K562 (cell line): ENCODE measurements around the gene KMT2C. TPM values are rescaled to one million over a fixed set of nuclear protein-coding genes. Genes with fewer than 3 reads are reported as not detected.

Experiments
- ATAC-seq: fragments of 200-7000 bp; cut with Tn5 transposase; 3 replicates; pipeline ENCODE4 v1.9.1; 2020; ENCODE audit warnings: moderate library complexity
- BruUV-seq: library from RNA; stranded (reverse); fragments of 400-500 nt; replicated peaks from 2 replicates; lab custom pipeline; 2021; lab: Mats Ljungman, UMichigan
- CTCF ChIA-PET: fragments of 300-600 bp; formaldehyde crosslinking; extraction: SDS; loops from one replicate; lab custom pipeline; 2021; ENCODE audit warnings: low intra/inter-chr PET ratio; lab: Yijun Ruan, JAX
- POLR2A ChIA-PET: fragments of 300-600, 350-650 bp; sonication (Branson Sonifier 250); formaldehyde crosslinking; extraction: SDS; loops from one replicate; lab custom pipeline; 2021; ENCODE audit warnings: antibody characterized with exemption, inconsistent platforms; lab: Yijun Ruan, JAX
- DNase-seq, 4 experiments: peaks; one replicate each; pipeline versions ENCODE4 v3.0.0 to v3.0.0-alpha.2; 2011 to 2018; ENCODE audit warnings: low spot score in 3 of 4, mixed read lengths in 3 of 4; ENCODE audit errors: extremely low read depth in 1 of 4
- FAIRE-seq: peaks from 2 replicates; lab custom pipeline; 2011; peaks lifted over from hg19 to GRCh38; lab: Jason Lieb, UNC
- H2AFZ ChIP-seq: 2 replicates; pipeline ENCODE4 v1.6.0; 2011; ENCODE audit warnings: low read depth, low read length, control low read depth, inconsistent platforms
- H3K27ac ChIP-seq: fragments of 200-600 bp; 3 replicates; pipeline ENCODE4 v1.8.0; 2011; ENCODE audit warnings: low read depth, mild to moderate bottlenecking, control low read depth, inconsistent platforms, low read length, moderate library complexity, mixed read lengths; ENCODE audit errors: extremely low read depth
- H3K27me3 ChIP-seq, 2 experiments: fragments of 300-600 bp in 1 of 2; 2 replicates in 1 of 2; 3 replicates in 1 of 2; pipeline versions ENCODE4 v1.6.0 to v1.8.0; 2011; ENCODE audit warnings: inconsistent platforms in 2 of 2, low read length in 2 of 2, mild to moderate bottlenecking in 1 of 2, mixed read lengths in 1 of 2, moderate library complexity in 1 of 2; ENCODE audit not compliant: control insufficient read depth in 2 of 2, insufficient read depth in 2 of 2
- H3K36me3 ChIP-seq: fragments of 300-600 bp; 3 replicates; pipeline ENCODE4 v1.8.0; 2011; ENCODE audit warnings: mild to moderate bottlenecking, low read length, inconsistent platforms; ENCODE audit not compliant: control insufficient read depth, insufficient read depth
- H3K4me1 ChIP-seq, 2 experiments: fragments of 200-600 bp in 1 of 2; replicated peaks in 1 of 2; 2 replicates in 1 of 2; 3 replicates in 1 of 2; pipeline versions ENCODE4 v1.5.1 to v1.8.0; 2011; ENCODE audit warnings: inconsistent platforms in 2 of 2, low read length in 2 of 2, mild to moderate bottlenecking in 1 of 2, mixed read lengths in 1 of 2, moderate library complexity in 1 of 2; ENCODE audit not compliant: control insufficient read depth in 2 of 2, insufficient read depth in 2 of 2
- H3K4me2 ChIP-seq: 2 replicates; pipeline ENCODE4 v1.6.1; 2011; ENCODE audit warnings: low read length, control low read depth, inconsistent platforms, mixed read lengths; ENCODE audit not compliant: insufficient read depth
- H3K4me3 ChIP-seq: fragments of 200-600 bp; sonication (generic), shearing (Covaris generic); 2 replicates; pipeline ENCODE4 v1.5.1; 2016; ENCODE audit warnings: control low read depth, inconsistent platforms
- H3K79me2 ChIP-seq: fragments of 200-600 bp; 3 replicates; pipeline ENCODE4 v1.8.0; 2011; ENCODE audit warnings: low read length, inconsistent platforms; ENCODE audit not compliant: control insufficient read depth, insufficient read depth
- H3K9ac ChIP-seq, 2 experiments: 2 replicates each; pipeline versions ENCODE4 v1.6.0 to v1.6.1; 2011; ENCODE audit warnings: low read depth in 2 of 2, low read length in 2 of 2, control low read depth in 1 of 2, inconsistent platforms in 1 of 2, mild to moderate bottlenecking in 1 of 2, mixed read lengths in 1 of 2; ENCODE audit not compliant: insufficient read depth in 1 of 2
- H3K9me1 ChIP-seq: one replicate; pipeline ENCODE4 v1.6.0; 2011; ENCODE audit warnings: inconsistent platforms, mild to moderate bottlenecking, low read length, moderate library complexity; ENCODE audit not compliant: control insufficient read depth, insufficient read depth
- H3K9me3 ChIP-seq: replicated peaks from 2 replicates; pipeline ENCODE4 v1.5.1; 2011; ENCODE audit warnings: low read depth, low read length, inconsistent platforms; ENCODE audit not compliant: control insufficient read depth, insufficient read depth
- H4K20me1 ChIP-seq: replicated peaks from 2 replicates; pipeline ENCODE4 v1.6.1; 2011; ENCODE audit warnings: low read length, inconsistent platforms, mixed read lengths; ENCODE audit not compliant: control insufficient read depth, insufficient read depth
- ARID1B ChIP-seq: fragments of 450-650 bp; IDR thresholded peaks from 2 replicates; pipeline ENCODE4 v1.6.1; 2016; ENCODE audit warnings: antibody characterized with exemption, mild to moderate bottlenecking, inconsistent platforms
- ATF7 ChIP-seq: fragments of 450-650 bp; IDR thresholded peaks from 2 replicates; pipeline ENCODE4 v1.7.1; 2014; ENCODE audit warnings: mild to moderate bottlenecking, moderate library complexity
- CBFB ChIP-seq: sonication (generic); formaldehyde crosslinking; IDR thresholded peaks from 2 replicates; pipeline ENCODE4 v1.4.0; 2020; ENCODE audit warnings: mild to moderate bottlenecking, missing genetic modification reagents
- CCNT2 ChIP-seq: IDR thresholded peaks from 2 replicates; pipeline ENCODE4 v1.6.1; 2011; ENCODE audit warnings: borderline replicate concordance, low read depth, mild to moderate bottlenecking, moderate library complexity, mixed read lengths, low read length; ENCODE audit not compliant: insufficient read length; ENCODE audit errors: extremely low read depth
- CREM ChIP-seq: IDR thresholded peaks from 2 replicates; pipeline ENCODE4 v1.6.1; 2014; ENCODE audit warnings: antibody characterized with exemption, low read depth
- ETV6 ChIP-seq, 3 experiments: fragments of 150-350 bp in 1 of 3; sonication (generic) in 1 of 3; formaldehyde crosslinking in 1 of 3; IDR thresholded peaks; 2 replicates each; pipeline versions ENCODE4 v1.6.1 to v1.8.0; 2014 to 2022; ENCODE audit warnings: borderline replicate concordance in 2 of 3, low read depth in 2 of 3, antibody characterized with exemption in 1 of 3, low read length in 1 of 3, mild to moderate bottlenecking in 1 of 3, missing genetic modification reagents in 1 of 3
- HES1 ChIP-seq: fragments of 450-650 bp; IDR thresholded peaks from 2 replicates; pipeline ENCODE4 v1.6.1; 2016; ENCODE audit warnings: low read depth, mild to moderate bottlenecking, moderate library complexity
- HSF4 ChIP-seq: fragments of 250-450 bp; sonication (Bioruptor Pico); IDR thresholded peaks from 2 replicates; pipeline ENCODE4 v2.1.2; 2022; ENCODE audit warnings: mild to moderate bottlenecking, moderate library complexity, borderline replicate concordance
- ILK ChIP-seq: fragments of 450-650 bp; IDR thresholded peaks from 2 replicates; pipeline ENCODE4 v1.6.1; 2016; ENCODE audit warnings: missing genetic modification characterization, low read depth, mild to moderate bottlenecking, missing compliant biosample characterization, moderate library complexity, borderline replicate concordance
- LEF1 ChIP-seq: fragments of 450-650 bp; IDR thresholded peaks from 2 replicates; pipeline ENCODE4 v1.6.1; 2016; ENCODE audit warnings: mild to moderate bottlenecking
- MXI1 ChIP-seq: IDR thresholded peaks from 2 replicates; pipeline ENCODE4 v1.6.1; 2011; ENCODE audit warnings: low read depth, mild to moderate bottlenecking, improper control_type of control experiment, low read length
- PHF8 ChIP-seq: fragments of 200-600 bp; sonication (generic); IDR thresholded peaks from 2 replicates; pipeline ENCODE4 v1.6.1; 2012; ENCODE audit warnings: mixed run types, mild to moderate bottlenecking, inconsistent platforms, low read length, moderate library complexity, borderline replicate concordance
- RBFOX2 ChIP-seq: fragments of 200-400 bp; formaldehyde crosslinking; IDR thresholded peaks from 2 replicates; pipeline ENCODE4 v1.6.1; 2017; ENCODE audit warnings: low read depth, mild to moderate bottlenecking, low read length, moderate library complexity
- SMARCE1 ChIP-seq: fragments of 450-650 bp; IDR thresholded peaks from 2 replicates; pipeline ENCODE4 v1.7.1; 2016; ENCODE audit warnings: mild to moderate bottlenecking
- SP2 ChIP-seq: IDR thresholded peaks from 2 replicates; pipeline ENCODE4 v1.6.1; 2011; ENCODE audit warnings: mild to moderate bottlenecking, low read depth, low read length, moderate library complexity; ENCODE audit not compliant: poor library complexity, severe bottlenecking; ENCODE audit errors: extremely low read depth
- TCF3 ChIP-seq: sonication (generic); formaldehyde crosslinking; IDR thresholded peaks from 2 replicates; pipeline ENCODE4 v1.4.0; 2020; ENCODE audit warnings: mild to moderate bottlenecking, missing genetic modification reagents
- ZBTB43 ChIP-seq: sonication (generic); formaldehyde crosslinking; IDR thresholded peaks from 2 replicates; pipeline ENCODE4 v1.8.0; 2023; ENCODE audit warnings: mild to moderate bottlenecking, missing genetic modification reagents
- ZNF175 ChIP-seq: fragments of 200-800 bp; sonication (Bioruptor generic); IDR thresholded peaks from 2 replicates; pipeline ENCODE4 v1.6.1; 2016; ENCODE audit warnings: low read depth, mild to moderate bottlenecking, missing genetic modification characterization, missing compliant biosample characterization
- ZNF384 ChIP-seq: IDR thresholded peaks from 2 replicates; pipeline ENCODE4 v1.6.1; 2012; ENCODE audit warnings: low read depth, low read length, improper control_type of control experiment
- ZNF57 ChIP-seq: fragments of 450-650 bp; formaldehyde crosslinking; IDR thresholded peaks from 2 replicates; pipeline ENCODE4 v1.4.0; 2020; ENCODE audit warnings: mild to moderate bottlenecking, moderate library complexity
- ZNF583 ChIP-seq: fragments of 250-450 bp; sonication (Bioruptor Pico); IDR thresholded peaks from 2 replicates; pipeline ENCODE4 v1.4.0; 2020
- ZNF75A ChIP-seq: fragments of 450-650 bp; formaldehyde crosslinking; IDR thresholded peaks from 2 replicates; pipeline ENCODE4 v1.4.0; 2020; ENCODE audit warnings: mild to moderate bottlenecking
- WGBS: fragments of 100-300 bp; shearing (Covaris generic); methylation state at CpG from one replicate; pipeline ENCODE4 v1.1.6; 2016; ENCODE audit warnings: low coverage, mixed read lengths; ENCODE audit not compliant: insufficient coverage; ENCODE audit errors: missing lambda C conversion rate; 5-methylcytosine and 5-hydroxymethylcytosine counted together
- in situ Hi-C: fragments of 300-500 bp; cut with MboI; formaldehyde crosslinking; loops from 4 replicates; pipeline ENCODE4 v1.15.0; 2018; ENCODE audit warnings: inconsistent platforms, mixed read lengths
- intact Hi-C: fragments of 100-400 bp; cut with micrococcal nuclease; formaldehyde crosslinking; loops from 2 replicates; pipeline ENCODE4 v1.14.2; 2022
- polyA plus RNA-seq, 8 experiments: library from polyadenylated mRNA; depleted of rRNA in 4 of 8; stranded (reverse) in 5 of 8; unstranded in 3 of 8; fragments of >200 nt; fragmentation: Nextera tagmentation in 2 of 8; fragmentation: Illumina TruSeq in 1 of 8; extraction: Ambion mirVana in 2 of 8; extraction: Trizol in 1 of 8; gene quantifications; 2 replicates each; pipeline versions ENCODE4 v1.2.1 to v1.2.3, GENCODE V29; 2011 to 2014; ENCODE audit warnings: inconsistent platforms in 1 of 8, missing spikeins in 1 of 8
- total RNA-seq, 7 experiments: library from RNA; depleted of rRNA in 6 of 7; stranded (reverse); fragments of >200 nt in 6 of 7; fragmentation: Illumina TruSeq in 2 of 7; extraction: Trizol in 2 of 7; gene quantifications; 2 replicates each; pipeline versions ENCODE4 v1.2.1 to v1.2.3, GENCODE V29; 2011 to 2021; ENCODE audit warnings: low replicate concordance in 1 of 7

Gene KMT2C
- total and polyA plus RNA-seq, 9 of the 15 experiments (the other 6 are each of a cell fraction or from before 2014, with no cell fraction given) = 4.9 to 67.8 (median 27.1) TPM

- no peak for FAIRE-seq
- Histone ChIP-seq H3K4me1 (peaks cover 15 to 18% of the 10 kb centered on the region in 2 experiments), H3K4me2 (no peak overlapping the region), H3K9me1 (no peaks in the 10 kb centered on the region), H2AFZ (peak overlapping the region; percentile 61), H3K27ac (peak overlapping the region; percentile 27; the same call in 1 of the 3 replicates), H3K36me3 (no peaks in the 10 kb centered on the region), H3K4me3 (no peak overlapping the region), H4K20me1 (no peaks in the 10 kb centered on the region), H3K9ac (peak overlapping the region; percentile 0 to 71; a peak in 1 of 4 replicates), H3K9me3 (no peaks in the 10 kb centered on the region), H3K27me3 (no peaks in the 10 kb centered on the region), H3K79me2 (peaks cover 10% of the 10 kb centered on the region)
- DNase-seq = peak in 2 of 4 experiments; percentile 21 to 47
- intact Hi-C loops (loop anchor here (10.0 kb wide), 1 partner anchor 115 kb away; no protein-coding TSS in a partner anchor), in situ Hi-C loops (no loop called here)
- CTCF ChIA-PET = no interaction called here
- POLR2A ChIA-PET = interaction anchor here (0.6 to 0.7 kb wide), 2 partner anchors 19 to 406 kb away, joined by 3 read pairs; no protein-coding TSS in a partner anchor
- no TSS peak for BruUV-seq
- no peak for ATAC-seq
- 22% methylated on average over 5 of the region's 5 CpGs for WGBS
- TF ChIP-seq ZNF75A (CRISPR knock-in tag) (no peak), ZNF175 (no peak), MXI1 (no peak), ZNF583 (no peak), SP2 (no peak), SMARCE1 (peak; percentile 74; the same call in 1 of the 2 replicates), CBFB (CRISPR knock-in tag) (peak; percentile 56; the same call in 1 of the 2 replicates), ZNF57 (CRISPR knock-in tag) (no peak), ZNF384 (no peak), ARID1B (no peak), LEF1 (peak; percentile 31; the same call in 1 of the 2 replicates), CREM (peak; percentile 44; the same call in 1 of the 2 replicates), CCNT2 (no peak), ZBTB43 (CRISPR knock-in tag) (no peak), TCF3 (no peak), RBFOX2 (no peak), HSF4 (CRISPR knock-in tag) (no peak), ATF7 (peak; percentile 70), PHF8 (no peak), HES1 (no peak), ILK (tag) (no peak), ETV6 (IDR thresholded peaks at IDR 0.05; ENCODE audit: borderline replicate concordance in 1 of 2, low read depth in 2 of 2, low read length in 1 of 2) (no peak), ETV6 (CRISPR knock-in tag; IDR thresholded peaks at IDR 0.05; ENCODE audit: borderline replicate concordance) (no peak)
Measured at GRCh38 chr7:152459724-152460251, 24.0 kb upstream of the KMT2C start.
